ENCODE data around the gene FN3K.
"Not testable (repeated sequence)": the region's sequence is repeated elsewhere in the genome, so short reads cannot be mapped to it uniquely, and the experiment has no call there.

FN3K gene

DNA sequence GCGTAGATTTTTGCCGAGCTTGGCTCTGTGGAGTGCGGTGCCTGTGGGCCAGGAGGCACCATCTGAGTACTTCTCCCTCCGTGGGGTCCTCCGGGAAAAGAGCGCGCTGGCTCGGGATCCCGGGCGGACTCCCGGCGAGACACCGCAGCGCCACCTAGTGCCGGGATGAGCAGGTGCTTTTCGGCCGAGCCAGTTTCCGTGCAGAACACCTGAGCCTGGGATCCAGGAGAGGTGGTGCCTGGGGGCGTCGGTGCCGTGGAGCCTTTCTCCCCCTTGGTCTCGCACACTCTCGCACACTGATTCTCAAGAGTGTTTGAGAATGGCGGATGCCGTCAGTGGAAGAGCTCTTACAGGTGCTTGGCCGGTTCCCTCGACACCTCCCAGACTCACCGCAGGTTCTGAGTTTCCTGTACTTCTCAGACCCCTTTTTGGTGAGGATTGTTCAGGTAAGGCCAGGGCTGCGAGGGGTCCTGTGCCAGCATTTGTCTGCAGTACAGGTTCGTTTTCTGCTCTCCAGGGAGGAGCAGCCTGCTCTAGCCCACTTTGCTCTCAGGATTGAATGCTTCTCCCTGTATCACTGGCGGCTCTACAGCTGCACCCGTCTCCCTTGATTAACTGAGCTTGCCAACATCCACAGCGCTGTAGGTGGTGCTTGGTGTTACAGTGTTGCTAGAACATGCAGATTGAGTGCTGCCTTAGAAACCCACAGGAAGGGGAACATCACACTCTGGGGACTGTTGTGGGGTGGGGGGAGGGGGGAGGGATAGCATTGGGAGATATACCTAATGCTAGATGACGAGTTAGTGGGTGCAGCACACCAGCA, 39.8 kb downstream of the FN3K start:
- DNase-seq (ENCODE audit: low spot score), result no peak

DNA sequence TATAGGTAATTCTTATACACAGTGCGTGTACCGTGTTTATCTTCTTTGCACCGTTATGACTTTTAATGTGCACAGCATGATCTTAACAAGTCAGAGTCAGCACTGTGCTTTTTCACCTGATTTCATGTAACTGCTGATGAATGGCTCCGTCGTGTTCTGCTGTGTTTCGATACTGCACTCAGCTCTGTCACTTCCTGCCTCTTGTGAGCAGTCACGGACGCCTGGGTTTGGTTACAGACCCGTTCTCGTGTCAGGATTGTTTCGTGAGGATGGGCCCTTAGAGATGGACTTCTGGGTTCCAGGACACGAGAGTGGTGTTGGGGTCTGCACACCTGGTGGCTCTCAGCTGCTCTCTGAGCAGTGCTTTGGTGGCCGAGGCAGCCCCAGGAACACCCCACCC, 41.0 kb downstream of the FN3K start:
- no peak for DNase-seq (ENCODE audit: low spot score)

- not testable (repeated sequence) for DNase-seq (ENCODE audit: low spot score)
These were observed 42.5 kb downstream of the FN3K start for GRCh38 chr17:82777778-82778375.

- no peak for DNase-seq (ENCODE audit: low spot score)
These were observed 44.1 kb downstream of the FN3K start for GRCh38 chr17:82779541-82779940.

- DNase-seq (ENCODE audit: low spot score), result no peak
These were observed 44.8 kb downstream of the FN3K start for GRCh38 chr17:82780195-82780594.

DNA sequence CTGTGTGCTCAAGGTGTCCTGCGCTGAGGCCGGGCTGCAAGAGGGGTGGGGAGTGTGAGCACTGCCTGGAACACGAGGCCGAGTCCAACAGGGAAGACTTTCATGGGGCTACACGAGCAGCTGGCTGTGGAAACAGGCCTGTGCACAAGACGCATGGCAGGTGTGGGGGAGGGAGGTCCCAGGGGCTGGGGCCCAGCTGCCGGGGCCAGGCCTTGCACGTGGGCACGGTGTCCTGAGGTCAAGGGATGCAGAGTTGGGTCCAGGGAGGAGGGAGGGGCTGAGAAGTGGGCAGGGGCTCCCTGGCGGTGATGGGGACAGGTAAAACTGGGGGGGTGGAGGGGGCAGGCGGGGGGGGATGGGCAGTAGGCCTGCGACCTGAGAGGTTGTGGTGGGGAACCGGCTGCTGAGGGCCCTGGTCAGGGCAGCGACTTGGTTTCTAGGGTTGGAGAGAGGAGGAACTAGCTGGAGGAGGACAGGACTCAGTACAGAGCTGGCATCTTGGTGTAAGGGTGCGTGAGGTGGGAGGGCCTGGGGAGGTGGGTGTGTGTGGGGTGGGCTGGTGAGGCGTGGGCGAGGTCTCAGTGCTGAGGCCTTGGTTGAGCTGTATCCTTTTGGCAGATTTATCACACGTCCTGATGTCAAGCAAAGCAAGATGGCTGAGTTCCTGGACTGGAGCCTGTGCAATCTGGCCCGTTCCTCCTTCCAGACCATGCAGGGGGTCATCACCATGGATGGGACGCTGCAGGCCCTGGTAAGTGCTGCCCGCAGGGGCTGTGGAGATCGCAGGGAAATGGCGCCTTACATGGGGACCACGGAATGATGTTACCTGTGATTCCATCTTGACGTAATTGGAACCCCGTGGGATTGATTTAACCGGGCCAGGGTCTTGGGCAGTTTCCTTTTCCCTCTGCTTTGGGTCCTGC, 45.8 kb downstream of the FN3K start:
- DNase-seq (ENCODE audit: low spot score), result no peak

DNA sequence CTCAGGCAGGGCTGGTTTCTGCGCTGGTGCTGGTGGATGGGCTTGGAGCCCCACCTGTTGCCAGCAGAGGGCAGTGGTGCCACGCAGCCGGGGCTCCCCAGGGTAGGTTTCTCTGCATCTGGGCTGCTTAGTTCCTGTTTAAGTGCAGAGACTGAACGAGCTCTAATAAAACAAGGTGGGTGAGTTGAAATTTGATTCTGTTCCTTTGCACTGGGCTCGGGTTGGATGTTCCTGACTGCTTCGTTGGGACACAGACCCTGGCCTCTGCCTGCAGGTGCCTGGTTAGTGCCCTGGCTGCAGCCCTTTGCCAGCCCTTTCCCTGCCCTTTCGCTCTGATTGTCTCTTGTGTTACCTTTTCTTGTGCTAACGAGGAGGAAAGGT, 46.5 kb downstream of the FN3K start:
- DNase-seq (ENCODE audit: low spot score), result peak; percentile 52

DNA sequence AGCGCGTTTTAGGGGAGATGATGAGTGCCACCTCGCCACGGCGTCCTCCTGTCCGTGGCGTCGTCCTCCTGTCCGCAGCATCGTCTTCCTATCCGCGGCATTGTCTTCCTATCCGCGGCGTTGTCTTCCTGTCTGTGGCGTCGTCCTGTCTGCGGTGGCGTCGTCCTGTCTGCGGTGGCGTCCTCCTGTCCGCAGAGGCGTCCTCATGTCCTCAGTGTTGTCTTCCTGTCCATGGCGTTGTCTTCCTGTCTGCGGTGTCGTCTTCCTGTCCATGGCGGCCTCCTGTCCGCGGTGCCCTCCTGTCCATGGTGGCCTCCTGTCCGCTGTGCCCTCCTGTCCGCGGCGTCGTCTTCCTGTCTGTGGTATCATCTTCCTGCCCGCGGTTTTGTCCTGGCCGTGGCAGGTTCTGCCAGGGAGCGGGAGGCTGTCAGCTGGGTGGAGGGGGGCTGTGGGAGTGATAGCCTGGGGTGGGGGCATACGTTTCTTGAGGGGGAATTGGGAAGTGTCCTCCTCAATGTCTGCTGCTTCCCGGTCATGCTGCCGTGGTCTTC, 47.3 kb downstream of the FN3K start:
- DNase-seq (ENCODE audit: low spot score), result no peak

DNA sequence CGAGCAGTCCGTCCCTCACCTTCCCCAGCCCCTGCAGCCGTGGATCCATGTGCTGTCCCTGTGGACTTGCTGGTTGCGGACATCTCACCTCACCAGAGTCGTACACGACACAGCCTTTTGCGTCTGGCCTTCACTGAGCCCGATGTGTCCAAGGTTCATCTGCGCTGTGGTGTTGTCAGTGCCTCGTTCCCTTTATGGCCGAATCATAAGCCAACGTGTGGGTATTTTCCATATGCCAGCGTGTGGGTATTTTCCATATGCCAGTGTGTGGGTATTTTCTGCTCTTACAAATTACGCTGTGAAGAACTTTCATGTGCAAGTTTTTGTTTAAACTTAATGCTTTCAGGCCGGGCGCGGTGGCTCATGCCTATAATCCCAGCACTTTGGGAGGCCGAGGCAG, 48.1 kb downstream of the FN3K start:
- no peak for DNase-seq (ENCODE audit: low spot score)

DNA sequence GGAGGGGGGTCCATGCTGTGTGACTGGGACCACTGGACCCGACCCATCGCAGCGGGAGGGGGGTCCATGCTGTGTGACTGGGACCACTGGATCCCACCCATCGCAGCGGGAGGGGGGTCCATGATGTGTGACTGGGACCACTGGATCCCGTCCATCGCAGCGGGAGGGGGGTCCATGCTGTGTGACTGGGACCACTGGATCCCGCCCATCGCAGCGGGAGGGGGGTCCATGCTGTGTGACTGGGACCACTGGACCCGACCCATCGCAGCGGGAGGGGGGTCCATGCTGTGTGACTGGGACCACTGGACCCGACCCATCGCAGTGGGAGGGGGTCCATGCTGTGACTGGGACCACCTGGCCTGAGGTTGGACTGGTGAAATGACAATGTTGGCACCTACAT, 50.2 kb downstream of the FN3K start:
- DNase-seq (ENCODE audit: low spot score), result not testable (repeated sequence)

DNA sequence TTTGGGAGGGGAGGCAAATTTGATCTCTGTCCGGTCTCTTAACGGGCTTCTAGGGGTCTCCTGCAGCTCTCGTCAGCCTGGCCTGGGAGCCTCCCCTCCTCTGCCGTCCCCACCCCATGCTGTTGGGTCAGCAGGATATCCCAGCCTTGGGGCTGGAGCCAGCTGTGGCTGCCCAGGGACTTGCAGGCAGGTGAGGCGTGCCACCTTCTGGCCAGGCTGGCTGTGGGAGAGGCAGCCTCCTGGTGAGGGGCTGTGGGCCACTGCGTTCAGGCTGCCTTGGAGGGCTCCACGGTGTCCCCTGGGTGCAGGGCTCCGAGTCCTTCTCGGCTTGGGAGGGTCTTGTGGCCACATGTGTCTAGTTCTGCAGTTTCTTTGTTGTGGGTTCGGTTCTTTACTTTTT, 51.0 kb downstream of the FN3K start:
- DNase-seq (ENCODE audit: low spot score), result no peak

GRCh38 chr17:82787081-82787848, 51.9 kb downstream of the FN3K start:
- DNase-seq (ENCODE audit: low spot score), result no peak

DNA sequence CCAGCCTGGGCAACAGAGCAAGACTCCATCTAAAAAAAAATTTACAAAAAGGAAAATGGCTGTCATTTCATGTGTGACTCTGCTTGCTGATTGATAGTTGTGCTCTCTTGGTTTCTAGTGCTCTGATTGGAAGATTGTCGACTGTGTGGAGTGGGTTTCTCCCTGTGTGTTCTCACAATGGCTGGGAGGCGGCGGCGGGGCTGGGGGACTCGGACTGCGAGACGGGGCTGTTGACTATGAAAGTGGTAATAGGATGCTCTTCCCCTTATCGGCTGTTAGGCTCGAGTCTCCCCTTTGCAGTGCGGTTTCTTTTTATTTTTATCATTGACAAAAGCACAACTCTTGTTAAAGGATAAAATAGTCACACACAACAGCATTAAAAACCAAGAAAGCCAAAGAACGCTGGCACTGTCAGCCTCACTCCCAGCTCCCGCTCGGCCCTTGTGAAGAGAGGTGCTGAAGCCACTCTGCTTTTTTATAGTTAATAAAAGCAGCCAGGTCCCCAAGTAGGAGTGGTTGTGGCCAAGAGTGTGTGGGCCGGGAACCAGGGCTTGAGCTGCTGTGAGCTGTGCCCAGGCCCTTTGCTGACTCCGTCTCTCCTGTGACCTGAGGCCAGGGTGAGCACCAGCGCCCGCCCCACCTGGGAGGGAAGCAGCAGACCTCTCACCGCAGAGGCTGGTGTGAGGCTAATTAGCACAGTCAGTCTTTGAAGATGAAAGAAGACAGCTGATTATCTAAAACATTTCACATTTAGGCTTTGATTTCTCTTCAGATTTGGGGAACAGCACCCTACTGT, 53.0 kb downstream of the FN3K start:
- DNase-seq (ENCODE audit: low spot score), result no peak

DNA sequence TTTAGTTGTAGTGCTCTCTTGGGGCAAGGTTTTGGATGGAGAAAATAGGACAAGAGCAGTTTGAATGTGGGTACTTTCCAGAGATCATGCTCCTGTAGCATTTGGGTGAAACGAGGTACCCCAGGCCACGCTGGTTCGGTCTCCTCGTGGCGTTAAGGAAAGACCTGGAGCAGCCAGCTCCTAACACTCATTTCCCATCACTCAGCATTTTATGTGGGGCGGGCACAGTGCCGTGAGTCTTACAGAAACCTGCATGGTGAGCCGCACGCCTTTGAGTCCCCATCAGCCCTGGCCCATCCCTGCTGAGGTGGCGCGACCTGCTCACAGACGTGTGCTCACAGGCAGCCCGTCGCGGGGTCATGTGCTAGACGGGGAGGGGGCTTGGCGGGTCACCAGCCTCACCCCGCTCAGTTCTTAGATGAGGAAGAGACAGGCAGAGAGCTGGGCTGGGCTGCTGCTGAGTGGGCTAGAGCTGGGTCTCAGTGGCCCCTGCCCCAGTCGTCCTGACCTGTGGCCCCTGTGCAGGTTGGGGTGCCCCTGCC, 53.7 kb downstream of the FN3K start:
- DNase-seq (ENCODE audit: low spot score), result no peak

- DNase-seq (ENCODE audit: low spot score), result no peak
These were observed 54.4 kb downstream of the FN3K start for GRCh38 chr17:82789806-82790205.

- no peak for DNase-seq (ENCODE audit: low spot score)
These were observed 55.0 kb downstream of the FN3K start for GRCh38 chr17:82790391-82790790.

GRCh38 chr17:82791532-82791931, 56.1 kb downstream of the FN3K start:
- peak; percentile 72 for DNase-seq (ENCODE audit: low spot score)

GRCh38 chr17:82793974-82794630, 58.7 kb downstream of the FN3K start:
- no peak for DNase-seq (ENCODE audit: low spot score)

- DNase-seq (ENCODE audit: low spot score), result no peak
These were observed 59.5 kb downstream of the FN3K start for GRCh38 chr17:82794781-82795482.

All from RKO (cell line).